M059J (cell line): ENCODE data around the gene LSM14B. TPM values are rescaled to one million over a fixed set of nuclear protein-coding genes. Genes with fewer than 3 reads are reported as not detected.
A peak's percentile ranks its signal among the peaks of the same experiment; 100 is the strongest.
"Not testable (repeated sequence)": the region's sequence is repeated elsewhere in the genome, so short reads cannot be mapped to it uniquely, and the experiment has no call there.

Experiments
- DNase-seq: peaks from one replicate; pipeline ENCODE4 v3.0.0-alpha.2; 2012; ENCODE audit warnings: low read depth
- total RNA-seq: library from RNA; depleted of rRNA; stranded (reverse); fragments of >200 nt; shearing (Covaris generic); gene quantifications from 2 replicates; pipeline ENCODE4 v1.2.3, GENCODE V29; 2014

Gene LSM14B
- total RNA-seq, 1 experiment from 2014 or later: 60.4 TPM

DNA sequence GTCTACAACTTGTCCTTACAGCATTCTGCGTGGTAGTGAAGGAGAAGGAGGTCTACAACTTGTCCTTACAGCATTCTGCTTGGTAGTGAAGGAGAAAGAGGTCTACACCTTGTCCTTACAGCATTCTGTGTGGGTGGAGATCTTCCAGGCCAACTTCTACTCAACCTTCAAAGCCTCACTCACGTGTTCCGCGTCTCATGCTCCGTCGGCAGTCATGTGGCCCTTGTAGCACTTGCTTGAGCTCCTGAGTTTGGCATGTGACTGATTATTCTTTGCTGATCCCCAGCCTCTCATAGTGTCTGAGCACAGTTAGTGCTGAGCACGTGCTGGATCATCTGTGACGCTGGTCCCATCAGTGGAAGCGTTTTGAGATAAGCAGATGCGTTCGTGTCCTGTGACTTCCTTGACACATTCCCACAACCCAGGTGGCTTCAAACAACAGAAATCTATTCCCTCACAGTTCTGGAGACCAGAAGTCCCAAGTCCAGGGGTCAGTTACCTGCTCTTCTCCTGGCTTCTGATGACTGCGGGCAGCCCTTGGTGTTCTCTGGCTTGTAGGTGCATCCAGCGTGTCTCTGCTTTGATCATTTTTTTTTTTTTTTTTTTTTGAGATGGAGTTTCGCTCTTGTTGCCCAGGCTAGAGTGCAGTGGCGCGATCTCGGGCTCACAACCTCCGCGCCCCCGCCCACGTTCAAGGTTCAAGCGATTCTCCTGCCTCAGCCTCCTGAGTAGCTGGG, 23.9 kb downstream of the LSM14B start:
- DNase-seq: no peak

DNA sequence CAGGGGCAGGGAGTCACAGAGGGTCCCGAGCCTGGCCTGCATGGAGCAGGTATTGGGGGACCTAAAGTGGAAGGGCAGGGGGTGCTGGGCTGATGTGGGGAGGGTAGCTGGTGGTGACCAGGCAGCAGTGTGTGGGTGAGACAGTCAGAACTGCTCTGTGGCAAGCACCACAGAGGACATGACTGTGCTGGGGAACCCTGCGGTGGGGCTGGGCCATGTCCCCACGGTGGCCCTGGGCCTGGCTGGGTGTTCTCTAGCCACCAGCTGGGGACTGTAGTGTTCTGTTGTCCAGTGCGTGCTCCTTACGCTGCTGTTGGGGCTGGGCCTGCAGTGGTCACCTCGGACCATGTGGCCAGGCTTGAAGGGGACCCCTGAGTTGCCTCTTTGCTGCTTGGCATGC, 24.9 kb downstream of the LSM14B start:
- DNase-seq: no peak

DNA sequence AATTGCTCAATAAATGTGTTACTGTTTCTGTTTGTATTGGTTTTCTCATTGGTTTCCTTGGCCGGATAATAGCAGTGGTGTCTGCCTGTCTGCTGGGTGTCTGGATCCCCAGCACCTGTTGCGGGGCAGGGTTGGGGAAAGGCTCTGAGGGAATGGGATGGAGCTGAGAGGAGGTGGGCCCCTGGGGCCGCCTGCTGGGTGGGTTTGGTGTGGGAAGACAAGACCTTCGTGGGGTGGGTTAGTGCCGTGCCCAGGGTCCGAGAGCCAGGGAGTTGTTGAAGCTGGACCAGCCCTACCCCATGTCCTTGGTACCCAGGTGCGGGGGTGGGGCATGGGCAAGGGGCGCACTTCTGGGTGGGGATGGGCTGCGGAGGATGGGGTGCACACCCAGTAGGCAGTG, 25.3 kb downstream of the LSM14B start:
- no peak for DNase-seq

DNA sequence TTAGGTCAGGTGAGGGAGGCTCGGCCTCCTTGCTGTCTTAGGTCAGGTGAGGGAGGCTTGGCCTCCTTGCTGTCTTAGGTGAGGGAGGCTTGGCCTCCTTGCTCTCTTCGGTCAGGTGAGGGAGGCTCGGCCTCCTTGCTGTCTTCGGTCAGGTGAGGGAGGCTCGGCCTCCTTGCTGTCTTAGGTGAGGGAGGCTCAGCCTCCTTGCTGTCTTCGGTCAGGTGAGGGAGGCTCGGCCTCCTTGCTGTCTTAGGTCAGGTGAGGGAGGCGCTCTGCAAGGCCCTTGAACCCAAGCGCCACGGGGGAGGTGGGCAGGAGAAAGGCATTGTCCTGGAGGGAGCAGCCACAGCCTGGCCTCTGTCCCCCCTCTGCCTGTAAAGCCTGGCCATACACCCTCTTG, 26.1 kb downstream of the LSM14B start:
- DNase-seq: not testable (repeated sequence)

DNA sequence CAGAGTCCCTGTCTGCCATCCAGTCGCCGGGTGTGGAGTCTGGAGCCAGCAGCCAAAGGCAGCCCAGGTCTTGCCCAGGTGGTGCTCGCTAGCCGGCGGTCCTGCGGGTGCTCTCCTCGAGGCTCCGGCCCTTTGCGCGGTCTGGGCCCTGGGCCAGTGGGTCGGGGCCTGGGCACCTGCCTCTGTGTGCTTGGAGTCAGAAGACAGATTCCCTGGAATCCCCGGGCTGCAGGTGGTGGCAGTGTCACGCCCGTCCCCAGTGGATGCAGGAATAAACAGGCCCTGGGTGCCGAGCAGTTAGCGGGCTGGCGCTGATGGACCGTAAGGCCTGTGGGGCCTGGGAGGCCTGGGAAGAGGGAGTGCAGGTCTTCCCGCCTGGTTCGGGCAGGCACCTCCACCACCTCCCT, 26.6 kb downstream of the LSM14B start:
- no peak for DNase-seq

DNA sequence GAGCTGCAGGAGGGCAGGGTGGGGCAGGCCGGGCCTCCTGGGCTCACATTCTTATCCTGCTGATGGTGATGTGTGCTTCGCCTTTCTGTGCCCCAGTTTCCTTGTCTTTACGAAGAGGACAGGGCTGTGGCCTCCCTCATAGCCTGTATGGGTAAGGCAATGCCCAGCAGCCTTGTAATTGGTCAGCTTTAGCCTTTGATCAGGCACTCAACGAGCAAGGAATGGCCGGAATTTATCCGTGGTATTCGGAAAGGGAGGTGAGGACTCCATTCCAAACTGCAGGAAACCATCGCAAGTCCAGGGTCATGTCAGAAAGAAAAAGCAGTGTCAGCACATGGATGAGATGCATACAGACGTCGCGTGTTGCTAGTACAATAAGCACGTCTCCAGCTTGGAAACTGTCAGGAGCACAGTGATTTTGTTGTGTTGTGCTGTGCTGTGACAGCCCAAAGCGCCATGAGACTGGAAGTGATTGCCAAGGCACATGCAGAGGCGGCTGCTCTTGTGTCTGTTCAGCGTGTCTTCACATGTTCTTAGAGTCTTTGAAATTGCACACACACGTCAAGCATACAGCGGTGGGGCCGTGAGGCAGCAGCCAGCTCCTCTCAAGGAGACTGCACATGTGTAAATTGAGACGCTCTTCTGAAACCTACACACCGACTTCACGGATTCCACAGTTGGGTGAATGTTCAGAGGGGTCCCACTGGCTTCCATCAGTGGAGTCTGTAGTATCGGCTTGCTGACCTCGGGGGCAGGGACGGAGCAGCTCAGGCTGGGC, 27.4 kb downstream of the LSM14B start:
- DNase-seq: no peak

DNA sequence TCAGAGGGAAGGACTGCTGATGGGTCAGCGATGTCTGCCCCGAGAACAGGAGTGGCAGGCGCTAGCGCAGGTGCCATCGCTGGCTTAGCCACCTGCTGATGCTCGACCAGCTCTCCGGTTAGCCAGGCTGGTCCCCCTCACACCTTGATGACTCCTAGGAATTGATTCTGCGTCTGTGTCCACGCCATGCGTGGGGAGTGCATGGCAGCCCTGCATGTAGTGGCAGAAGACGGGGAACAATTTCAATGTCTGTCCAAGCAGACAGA, 28.0 kb downstream of the LSM14B start:
- no peak for DNase-seq

DNA sequence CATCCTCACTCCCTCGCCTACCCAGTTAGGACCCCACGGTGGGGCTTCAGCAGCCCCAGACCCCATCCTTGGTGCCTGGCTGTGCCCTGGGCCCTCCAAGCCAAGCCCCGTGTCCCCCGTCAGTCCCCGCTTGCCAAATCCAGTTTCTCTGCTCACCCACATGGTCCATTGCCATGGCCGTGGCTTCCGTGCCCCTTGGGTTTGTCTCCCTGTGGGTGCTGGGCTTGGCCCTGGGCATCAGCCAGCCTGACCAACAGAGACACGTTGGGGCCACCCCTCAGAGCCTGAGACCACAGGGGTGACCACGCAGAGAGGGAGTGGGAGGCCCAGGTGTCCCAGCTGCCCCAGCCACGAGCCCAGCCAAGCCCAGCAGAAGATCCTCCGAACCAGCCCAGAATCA, 28.9 kb downstream of the LSM14B start:
- DNase-seq: no peak

DNA sequence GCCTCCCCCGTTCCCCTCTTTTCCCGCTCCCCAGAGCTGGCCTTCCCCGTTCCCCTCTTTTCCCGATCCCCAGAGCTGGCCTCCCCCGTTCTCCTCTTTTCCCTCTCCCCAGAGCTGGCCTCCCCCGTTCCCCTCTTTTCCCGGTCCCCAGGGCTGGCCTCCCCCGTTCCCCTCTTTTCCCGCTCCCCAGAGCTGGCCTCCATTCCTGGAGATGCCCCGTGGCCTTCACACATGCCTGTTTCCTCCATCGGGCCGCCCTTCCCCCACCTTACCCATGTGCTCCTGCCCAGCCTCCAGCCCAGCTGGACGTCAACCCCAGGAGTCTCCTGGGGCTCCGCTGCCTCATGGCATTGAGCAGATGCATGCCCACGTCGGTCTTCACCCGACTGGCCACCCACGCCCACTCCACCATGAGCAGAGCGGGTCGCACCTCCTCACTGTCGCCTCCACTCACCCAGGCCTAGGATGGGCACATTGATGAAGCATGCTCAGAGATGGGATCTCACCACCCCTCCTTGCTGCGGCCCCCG, 29.6 kb downstream of the LSM14B start:
- DNase-seq: no peak

DNA sequence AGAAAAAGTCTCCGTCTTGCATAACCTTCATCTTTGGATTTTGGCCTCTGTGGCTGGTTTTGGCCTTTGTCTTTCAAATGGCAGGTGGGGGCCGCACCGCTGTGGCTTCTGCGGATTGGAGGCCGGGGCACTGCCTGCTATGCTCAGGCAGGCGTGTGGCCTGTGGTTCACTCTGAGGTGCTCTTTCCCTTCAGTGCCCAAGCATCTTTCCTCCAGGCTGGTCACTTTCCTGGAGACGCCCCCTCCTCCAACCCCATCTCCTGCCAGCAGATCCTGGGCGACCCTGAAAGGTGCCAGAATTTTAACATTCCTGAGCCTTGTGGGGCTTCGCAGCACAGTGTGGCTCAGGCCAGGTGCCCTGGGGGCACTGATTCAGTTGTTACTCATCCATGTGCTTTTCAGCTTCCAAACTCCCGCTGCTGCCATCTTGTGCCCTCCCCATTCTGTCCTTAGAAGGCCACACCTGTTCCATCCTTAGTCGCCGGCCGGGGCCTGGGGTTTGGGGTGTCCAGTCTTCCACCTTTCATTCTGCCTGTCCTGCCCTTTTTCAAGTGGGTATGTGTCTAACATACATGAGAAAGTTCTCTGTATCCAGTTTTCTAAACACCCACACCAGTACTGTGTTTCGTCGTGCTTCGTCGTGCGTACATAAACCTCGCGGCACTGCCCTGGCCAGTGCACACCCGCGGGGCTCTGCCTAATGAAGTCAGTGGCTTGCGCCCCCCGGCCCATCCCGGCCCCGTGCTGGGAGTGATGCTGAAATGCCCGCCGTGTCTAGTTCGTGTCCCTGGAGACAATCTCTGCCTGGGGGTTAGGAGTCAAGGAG, 33.4 kb downstream of the LSM14B start:
- DNase-seq: peak; percentile 97

DNA sequence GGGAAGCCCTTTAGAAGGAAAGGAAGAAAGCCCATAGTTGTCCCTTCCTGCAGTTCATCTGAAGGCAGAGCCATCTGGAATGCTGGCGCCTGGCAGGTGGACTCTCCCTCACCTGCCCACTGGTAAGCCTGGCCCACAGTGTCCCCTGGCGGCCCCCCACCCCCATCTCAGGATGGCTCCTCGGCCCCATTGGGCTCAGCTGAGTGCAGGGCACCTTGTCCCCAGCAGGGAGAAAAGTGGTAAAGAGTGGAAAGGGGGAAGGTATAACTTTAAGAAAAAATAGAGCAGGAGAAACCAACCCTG, 33.9 kb downstream of the LSM14B start:
- DNase-seq: no peak

DNA sequence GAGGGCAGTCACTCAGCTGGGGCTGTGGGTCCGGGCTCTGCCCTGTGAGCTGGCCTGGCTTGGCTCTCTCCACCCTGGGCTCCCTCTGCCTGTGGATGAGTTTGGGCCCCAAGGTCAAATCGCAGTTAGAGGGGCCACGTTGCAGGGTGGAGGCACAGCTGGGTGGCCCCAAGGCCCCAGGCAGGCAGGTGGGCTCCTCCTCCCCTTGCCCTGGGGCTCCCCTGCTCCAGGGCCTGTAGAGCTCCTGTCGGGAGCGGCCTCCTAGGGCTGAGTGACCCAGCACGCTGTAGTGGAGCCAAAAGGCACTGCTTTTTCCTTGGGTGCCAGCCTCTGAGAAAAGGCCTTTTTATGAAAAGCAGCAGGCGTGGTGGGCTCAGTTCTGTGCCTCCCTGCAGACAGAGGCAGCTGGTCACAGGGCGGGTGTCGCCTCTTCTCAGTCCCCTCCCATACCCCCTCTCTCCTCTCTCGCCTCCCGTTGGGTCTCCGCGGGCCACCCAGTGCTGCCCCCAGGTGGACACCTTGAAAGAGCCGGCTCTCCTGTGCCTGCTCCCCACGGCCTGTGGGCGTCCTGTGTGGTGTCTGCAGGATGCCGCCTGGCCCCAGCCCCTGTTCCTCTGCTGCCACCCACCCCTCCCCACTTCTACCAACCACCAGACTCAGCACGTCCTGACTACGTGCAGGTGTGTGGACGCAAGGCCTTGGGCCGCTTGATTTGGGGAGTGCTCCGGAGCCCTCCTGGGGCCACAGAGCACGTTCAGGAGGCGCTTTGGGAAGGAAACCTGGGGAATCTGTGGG, 34.5 kb downstream of the LSM14B start:
- DNase-seq: peak; percentile 36

DNA sequence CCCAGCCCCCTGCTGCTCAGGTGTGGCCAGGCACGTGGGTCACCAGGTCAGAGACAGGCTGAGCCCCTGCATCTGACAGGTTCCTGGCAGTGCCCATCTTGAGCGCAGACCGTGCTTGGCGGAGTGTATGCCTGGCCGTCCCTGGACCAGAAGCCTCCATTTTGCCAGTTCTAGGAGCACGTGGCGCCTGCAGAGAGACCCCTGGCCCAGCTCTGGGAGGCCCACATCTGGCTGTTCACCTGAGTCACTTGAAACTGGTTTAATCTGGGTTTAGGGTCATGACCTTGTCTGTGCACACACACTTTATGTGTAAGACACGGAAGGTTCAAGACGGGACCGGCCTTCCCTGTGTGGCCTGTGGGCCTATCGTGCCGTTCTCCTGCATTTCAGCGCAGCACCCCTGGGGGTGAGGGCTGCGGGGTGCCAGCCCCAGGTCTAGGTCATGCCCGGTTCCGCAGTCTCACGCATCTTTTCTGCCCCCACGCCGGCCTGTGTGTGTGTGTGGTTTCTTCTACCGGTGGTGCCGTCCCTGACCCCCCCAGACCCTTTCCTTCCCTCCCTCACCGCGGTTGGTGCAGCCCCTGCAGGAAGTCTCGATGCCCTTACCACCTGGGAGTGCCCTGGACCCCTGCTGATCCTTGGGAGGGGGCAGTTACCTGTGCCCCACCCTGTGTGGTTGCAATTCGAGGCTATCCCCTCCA, 35.3 kb downstream of the LSM14B start:
- no peak for DNase-seq

DNA sequence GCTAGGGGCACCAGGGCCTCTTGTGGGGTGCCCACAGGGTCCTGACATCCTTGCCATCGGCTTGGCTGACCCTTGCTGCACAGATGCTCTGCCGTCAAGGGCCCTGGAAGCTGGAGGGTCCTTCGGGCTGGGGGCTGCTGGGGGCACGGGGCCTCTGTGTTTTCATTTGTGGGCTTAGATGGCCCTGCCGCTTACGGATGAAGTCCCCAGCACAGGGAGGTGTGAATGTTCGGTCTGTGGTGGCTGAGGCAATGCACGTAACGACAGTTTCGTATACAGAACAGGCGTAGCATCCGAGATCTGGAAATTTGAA, 35.8 kb downstream of the LSM14B start:
- no peak for DNase-seq

DNA sequence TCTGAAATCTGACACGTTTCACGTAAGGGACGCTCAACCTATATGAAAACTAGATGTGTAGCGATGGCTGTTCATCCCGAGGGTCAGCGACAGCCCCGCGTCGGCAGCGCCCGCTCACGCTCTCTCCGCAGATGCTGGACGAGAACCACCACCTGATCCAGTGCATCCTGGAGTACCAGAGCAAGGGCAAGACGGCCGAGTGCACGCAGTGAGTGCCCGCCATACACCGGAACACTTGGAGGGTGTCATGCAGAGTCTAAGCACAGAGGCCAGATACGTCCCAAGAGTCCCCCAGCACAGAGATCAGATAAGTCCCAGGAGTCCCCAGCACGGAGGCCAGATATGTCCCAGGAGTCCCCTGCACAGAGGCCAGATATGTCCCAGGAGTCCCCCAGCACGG, 36.3 kb downstream of the LSM14B start:
- no peak for DNase-seq

DNA sequence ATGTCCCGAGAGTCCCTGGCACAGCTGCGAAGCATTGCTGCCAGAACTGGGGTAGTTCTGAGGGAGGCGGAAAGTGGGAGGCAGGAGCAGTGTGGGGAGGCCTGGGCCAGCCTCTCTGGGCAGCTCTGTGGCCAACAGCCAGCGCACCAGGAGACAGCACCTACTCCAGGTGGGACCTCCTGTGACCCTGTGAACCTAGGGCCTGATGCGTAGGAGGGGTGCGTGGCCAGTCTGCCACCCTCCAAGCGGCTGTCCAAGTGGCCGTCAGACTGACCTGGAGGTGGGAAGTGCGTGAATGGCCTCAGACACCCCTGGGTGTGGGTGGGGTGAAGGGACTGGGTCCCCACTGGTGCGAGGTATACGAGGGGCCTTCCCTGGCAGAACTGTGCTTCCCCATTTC, 36.8 kb downstream of the LSM14B start:
- DNase-seq: no peak

DNA sequence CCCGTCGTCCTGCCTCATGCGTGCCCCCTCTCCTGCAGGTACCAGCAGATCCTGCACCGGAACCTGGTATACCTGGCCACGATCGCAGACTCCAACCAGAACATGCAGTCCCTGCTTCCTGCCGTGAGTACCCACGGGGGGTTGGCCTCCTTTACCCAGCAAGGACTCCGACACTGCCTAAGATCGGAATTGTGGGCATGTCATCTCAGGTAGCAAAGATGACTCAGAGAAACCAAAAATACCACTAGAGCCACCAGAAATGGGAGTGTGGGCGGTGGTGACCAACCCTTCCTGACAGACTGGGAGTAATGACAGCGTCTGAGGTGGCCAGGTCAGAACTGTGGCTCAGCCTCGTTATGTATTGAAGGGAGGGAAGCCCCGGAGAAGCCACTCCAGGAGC, 37.6 kb downstream of the LSM14B start:
- DNase-seq: peak; percentile 95

DNA sequence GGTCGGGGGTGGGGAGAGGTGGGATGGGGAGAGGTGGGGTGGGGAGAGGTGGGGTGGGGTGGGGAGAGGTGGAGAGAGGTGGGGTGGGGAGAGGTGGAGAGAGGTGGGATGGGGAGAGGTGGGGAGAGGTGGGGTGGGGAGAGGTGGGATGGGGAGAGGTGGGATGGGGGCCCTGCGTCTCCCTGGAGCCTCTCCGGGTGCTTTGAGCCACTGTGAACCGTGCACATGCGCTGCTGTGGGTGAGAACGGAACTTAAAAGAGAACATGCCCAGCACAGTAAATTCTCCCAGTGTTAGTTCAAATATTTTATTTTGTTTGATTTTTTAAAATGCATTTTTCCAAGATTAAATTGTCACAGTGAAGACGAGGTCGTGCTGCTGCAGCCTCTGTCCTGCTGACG, 38.0 kb downstream of the LSM14B start:
- no peak for DNase-seq

DNA sequence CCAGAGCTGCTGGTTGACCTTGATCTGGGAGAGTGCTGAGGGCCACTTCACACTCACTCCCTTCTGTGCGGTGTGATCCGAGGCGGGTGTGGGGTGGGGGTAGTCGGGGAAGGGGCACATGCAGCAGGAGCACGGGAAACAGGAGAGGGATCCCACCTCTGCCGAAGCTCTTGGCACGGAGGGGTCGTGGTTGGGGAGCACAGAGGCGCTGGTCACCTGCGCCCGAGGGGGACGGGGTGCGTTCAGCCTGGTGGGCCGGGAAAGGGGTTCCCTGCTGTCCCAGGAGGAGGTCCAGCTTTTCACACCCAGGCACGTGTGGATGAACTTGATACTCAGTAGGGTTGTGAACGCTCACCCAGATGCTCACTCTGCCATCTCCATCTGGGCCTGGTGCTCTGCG, 38.6 kb downstream of the LSM14B start:
- no peak for DNase-seq

DNA sequence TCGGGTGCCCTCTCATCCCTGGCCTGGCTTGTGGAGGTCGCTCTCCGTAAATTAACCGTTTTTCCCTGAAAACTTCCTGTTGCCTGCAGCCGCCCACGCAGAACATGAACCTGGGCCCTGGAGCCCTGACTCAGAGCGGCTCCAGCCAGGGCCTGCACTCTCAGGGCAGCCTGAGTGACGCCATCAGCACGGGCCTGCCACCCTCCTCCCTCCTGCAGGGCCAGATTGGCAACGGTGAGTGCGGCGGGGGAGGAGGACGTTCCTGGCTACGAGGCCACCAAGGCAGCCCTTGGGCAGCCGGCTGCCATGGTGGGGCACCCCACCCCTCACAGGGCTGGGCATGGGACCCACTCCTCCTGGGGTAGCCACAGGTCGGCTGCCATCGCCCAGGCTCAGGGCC, 39.1 kb downstream of the LSM14B start:
- DNase-seq: peak; percentile 34

DNA sequence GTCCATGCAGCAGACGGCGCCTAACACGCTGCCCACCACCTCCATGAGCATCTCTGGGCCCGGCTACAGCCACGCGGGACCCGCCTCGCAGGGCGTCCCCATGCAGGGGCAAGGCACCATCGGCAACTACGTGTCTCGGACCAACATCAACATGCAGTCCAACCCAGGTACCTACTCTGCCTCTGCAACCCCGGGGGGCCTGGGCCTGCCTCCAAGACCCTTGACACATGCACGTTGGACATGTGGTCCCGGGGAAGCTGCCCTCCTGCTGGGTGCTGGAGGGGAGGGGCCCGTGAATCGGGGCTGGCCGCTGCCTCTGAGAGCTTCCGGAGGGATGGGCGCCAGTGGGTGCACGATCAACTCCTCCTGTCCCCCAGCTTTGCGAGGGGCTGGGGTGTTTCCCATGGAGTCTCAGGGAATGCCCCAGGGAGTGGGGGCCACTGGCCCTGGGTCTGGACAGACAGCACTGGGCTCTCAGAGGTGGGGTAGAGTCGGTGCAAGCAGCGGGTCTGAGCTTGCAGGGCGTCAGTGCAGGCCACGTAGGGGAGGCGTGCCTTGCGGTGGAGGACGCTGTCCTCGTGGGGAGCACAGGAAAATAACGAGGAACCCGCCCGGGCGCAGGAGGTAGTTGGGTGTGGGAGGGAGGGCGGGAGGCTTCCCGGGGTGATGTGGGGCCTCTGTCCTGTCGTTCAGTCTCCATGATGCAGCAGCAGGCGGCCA, 40.6 kb downstream of the LSM14B start:
- no peak for DNase-seq
